SU-DHL-6 (cell line): ENCODE results near the gene ADRA2A.

Source experiments
- H2AFZ ChIP-seq: fragments of 200-600 bp; sonication (generic); 2 replicates; pipeline ENCODE4 v1.6.1; 2014; ENCODE audit warnings: low read depth, mild to moderate bottlenecking, moderate library complexity, mixed read lengths, antibody characterized with exemption, low read length; ENCODE audit not compliant: severe bottlenecking
- H3F3A ChIP-seq: fragments of 200-600 bp; shearing (Covaris generic); 2 replicates; pipeline ENCODE4 v1.6.0; 2016; ENCODE audit warnings: antibody characterized with exemption, mild to moderate bottlenecking; ENCODE audit not compliant: insufficient read depth
- H3K27ac ChIP-seq: fragments of 200-600 bp; sonication (generic); 2 replicates; pipeline ENCODE4 v1.5.1; 2016; ENCODE audit warnings: low read depth, mild to moderate bottlenecking, low read length, moderate library complexity, mixed read lengths
- H3K27me3 ChIP-seq: fragments of 200-600 bp; sonication (generic), shearing (Covaris generic); 2 replicates; pipeline ENCODE4 v1.6.0; 2014; ENCODE audit warnings: mild to moderate bottlenecking, low read length
- H3K36me3 ChIP-seq: fragments of 200-600 bp; sonication (generic); 2 replicates; pipeline ENCODE4 v1.6.1; 2014; ENCODE audit warnings: mild to moderate bottlenecking, low read length, mixed read lengths
- H3K4me2 ChIP-seq: fragments of 300-600, 200-600 bp; shearing (Covaris generic), sonication (generic); 2 replicates; pipeline ENCODE4 v1.6.0; 2014; ENCODE audit warnings: low read length, low read depth, mild to moderate bottlenecking; ENCODE audit not compliant: poor library complexity, severe bottlenecking
- H3K4me3 ChIP-seq: fragments of 200-600 bp; sonication (generic); 2 replicates; pipeline ENCODE4 v1.5.1; 2014; ENCODE audit warnings: antibody characterized with exemption, low read length, mild to moderate bottlenecking, mixed read lengths; ENCODE audit not compliant: insufficient read depth, poor library complexity, severe bottlenecking
- H3K79me2 ChIP-seq: fragments of 200-600 bp; sonication (generic); 2 replicates; pipeline ENCODE4 v1.6.1; 2014; ENCODE audit warnings: mild to moderate bottlenecking, low read length, moderate library complexity; ENCODE audit not compliant: insufficient read depth
- H3K9ac ChIP-seq: fragments of 200-600 bp; sonication (generic); 2 replicates; pipeline ENCODE4 v1.7.0; 2014; ENCODE audit warnings: mild to moderate bottlenecking, low read length
- H3K9me2 ChIP-seq: fragments of 200-600 bp; sonication (generic); replicated peaks from 2 replicates; pipeline ENCODE4 v1.6.1; 2014; ENCODE audit warnings: low read length; ENCODE audit not compliant: insufficient read depth
- H3K9me3 ChIP-seq: fragments of 200-600 bp; sonication (generic); 2 replicates; pipeline ENCODE4 v1.6.1; 2014; ENCODE audit warnings: low read length, mixed read lengths; ENCODE audit not compliant: insufficient read depth
- H4K20me1 ChIP-seq: fragments of 200-600 bp; sonication (generic); 2 replicates; pipeline ENCODE4 v1.6.1; 2014; ENCODE audit warnings: low read depth, mild to moderate bottlenecking, antibody characterized with exemption, low read length, moderate library complexity, mixed read lengths
- CTCF ChIP-seq: fragments of 200-600 bp; sonication (generic); IDR thresholded peaks from one replicate; pipeline ENCODE4 v1.5.1; 2017; ENCODE audit warnings: antibody characterized with exemption, mild to moderate bottlenecking, low read length, moderate library complexity; ENCODE audit not compliant: insufficient read depth, poor library complexity, severe bottlenecking
- EZH2phosphoT487 ChIP-seq: fragments of 200-600 bp; sonication (generic), shearing (Covaris generic); conservative IDR thresholded peaks from 2 replicates; pipeline ENCODE4 v1.6.1; 2018; ENCODE audit warnings: mild to moderate bottlenecking, antibody characterized with exemption, low read length, moderate library complexity, mixed read lengths

Gene ADRA2A

GRCh38 chr10:111127081-111127848 is 50.4 kb downstream of the ADRA2A start:
- Histone ChIP-seq H3F3A (no peaks in the 10 kb centered on the region), H4K20me1 (no peaks in the 10 kb centered on the region), H3K27ac (no peak overlapping the region), H3K4me3 (no peak overlapping the region), H3K9me2 (no peaks in the 10 kb centered on the region), H3K79me2 (no peaks in the 10 kb centered on the region), H3K36me3 (no peaks in the 10 kb centered on the region), H2AFZ (no peak overlapping the region), H3K4me2 (no peak overlapping the region), H3K27me3 (no peaks in the 10 kb centered on the region), H3K9ac (no peak overlapping the region), H3K9me3 (no peaks in the 10 kb centered on the region)
- TF ChIP-seq EZH2phosphoT487, result no peak

GRCh38 chr10:111128331-111129180 is 51.7 kb downstream of the ADRA2A start:
- Histone ChIP-seq H3K36me3 (no peaks in the 10 kb centered on the region), H2AFZ (no peak overlapping the region), H3K27me3 (no peaks in the 10 kb centered on the region), H3F3A (no peaks in the 10 kb centered on the region), H3K4me2 (no peak overlapping the region), H3K9ac (no peak overlapping the region), H3K4me3 (no peak overlapping the region), H4K20me1 (no peaks in the 10 kb centered on the region), H3K9me2 (no peaks in the 10 kb centered on the region), H3K79me2 (no peaks in the 10 kb centered on the region), H3K9me3 (no peaks in the 10 kb centered on the region), H3K27ac (no peak overlapping the region)
- TF ChIP-seq CTCF (no peak), EZH2phosphoT487 (no peak)

- no peaks in the 10 kb centered on the region for H3K36me3 ChIP-seq
- TF ChIP-seq CTCF (no peak), EZH2phosphoT487 (no peak)
- no peaks in the 10 kb centered on the region for H3K9me2 ChIP-seq
- no peaks in the 10 kb centered on the region for H3K9me3 ChIP-seq
- no peak overlapping the region for H3K27ac ChIP-seq
- no peak overlapping the region for H3K4me3 ChIP-seq
- no peaks in the 10 kb centered on the region for H3K79me2 ChIP-seq
- H3K27me3 ChIP-seq, result no peaks in the 10 kb centered on the region
- H3F3A ChIP-seq, result no peaks in the 10 kb centered on the region
- H3K9ac ChIP-seq, result no peak overlapping the region
- H4K20me1 ChIP-seq, result no peaks in the 10 kb centered on the region
- no peak overlapping the region for H2AFZ ChIP-seq
- no peak overlapping the region for H3K4me2 ChIP-seq
Measured at GRCh38 chr10:111129363-111129762, 52.5 kb downstream of the ADRA2A start.

GRCh38 chr10:111130471-111130870 is 53.6 kb downstream of the ADRA2A start:
- Histone ChIP-seq H3K79me2 (no peaks in the 10 kb centered on the region), H2AFZ (no peak overlapping the region), H3K36me3 (no peaks in the 10 kb centered on the region), H3K27me3 (no peaks in the 10 kb centered on the region), H3K27ac (no peak overlapping the region), H3K9ac (no peak overlapping the region), H3K4me3 (no peak overlapping the region), H3K9me3 (no peaks in the 10 kb centered on the region), H3K4me2 (no peak overlapping the region), H3K9me2 (no peaks in the 10 kb centered on the region), H3F3A (no peaks in the 10 kb centered on the region), H4K20me1 (no peaks in the 10 kb centered on the region)
- TF ChIP-seq CTCF (no peak), EZH2phosphoT487 (no peak)
